ENCODE measurements around the gene JMJD8. TPM values are rescaled to one million over a fixed set of nuclear protein-coding genes. Genes with fewer than 3 reads are reported as not detected.

JMJD8 gene
- total and polyA plus RNA-seq, 9 of the 15 experiments (the other 6 are each of a cell fraction or from before 2014, with no cell fraction given), result 1.2 to 50.6 (median 29.3) TPM

- 0 out of 2 replicates have a peak, but pooled peaks have one; percentile 53 for TF ChIP-seq ARID4B (CRISPR knock-in tag; IDR thresholded peaks at IDR 0.05)
- peak; percentile 42; the same call in 1 of the 2 replicates for TF ChIP-seq ZNF592 (IDR thresholded peaks at IDR 0.05)
- TF ChIP-seq CTCF (IDR thresholded peaks at IDR 0.05 in 2 of 3, conservative IDR thresholded peaks at IDR 0.05 in 1 of 3; ENCODE audit: insufficient read depth in 2 of 3, low read depth in 1 of 3, low read length in 3 of 3), result no peak
- TF ChIP-seq MAX (CRISPR knock-in tag; IDR thresholded peaks at IDR 0.05), result peak; percentile 66
- TF ChIP-seq ZNF407 (IDR thresholded peaks at IDR 0.05; ENCODE audit: low read depth), result no peak
These were observed 46.8 kb downstream of the JMJD8 start (continued) for GRCh38 chr16:637081-638018.

Measured in K562 (cell line).